Umbilical cord (tissue), 2 donors: ENCODE data around the gene CPNE5. TPM values are rescaled to one million over a fixed set of nuclear protein-coding genes. Genes with fewer than 3 reads are reported as not detected.
A peak's percentile ranks its signal among the peaks of the same experiment; 100 is the strongest.

ENCODE experiments used
- DNase-seq: peaks from one replicate; pipeline ENCODE4 v3.0.0-alpha.2; 2015; ENCODE audit warnings: low spot score
- total RNA-seq: library from RNA; depleted of rRNA; stranded (reverse); fragments of >200 nt; gene quantifications from one replicate; pipeline ENCODE4 v1.2.3, GENCODE V29; 2014; ENCODE audit warnings: low replicate concordance; ENCODE audit not compliant: insufficient read depth

The CPNE5 gene
- total RNA-seq, 1 donor from 2014 or later, result 16.9 TPM

DNA sequence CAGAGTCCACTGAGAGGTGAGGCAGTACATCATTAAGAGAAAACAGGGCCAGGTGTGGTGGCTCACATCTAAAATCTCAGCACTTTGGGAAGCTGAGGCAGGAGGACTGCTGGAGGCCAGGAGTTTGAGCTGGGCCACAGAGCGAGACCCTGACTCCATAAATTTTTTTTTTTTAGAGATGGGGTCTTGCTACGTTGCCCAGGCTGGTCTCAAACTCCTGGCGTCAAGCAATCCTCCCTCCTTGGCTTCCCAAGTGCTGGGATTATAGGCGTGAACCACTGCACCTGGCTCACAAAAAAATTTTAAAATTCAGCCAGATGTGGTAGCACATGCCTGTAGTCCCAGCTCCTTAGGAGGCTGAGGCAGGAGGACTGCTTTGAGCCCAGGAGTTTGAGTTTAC, 18.1 kb upstream of the CPNE5 start:
- no peak for DNase-seq

DNA sequence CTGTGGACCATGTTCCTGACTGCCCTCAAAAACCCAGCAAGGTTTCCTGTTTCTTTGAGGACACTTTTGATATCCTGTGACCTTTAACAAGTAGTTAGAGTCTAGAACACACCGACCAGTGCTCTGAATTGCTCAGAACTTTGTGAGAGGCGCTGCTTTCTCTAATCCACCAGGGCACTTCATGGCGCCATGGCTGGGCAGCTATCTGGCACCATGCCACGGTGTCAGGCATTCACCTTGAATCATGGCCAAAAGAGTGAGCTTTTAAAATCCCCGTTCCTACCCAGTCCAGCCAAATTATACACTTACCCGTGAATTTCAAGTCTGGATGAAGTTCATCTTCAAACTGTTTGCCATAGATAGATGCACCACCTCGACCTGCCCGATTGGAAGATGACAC, 17.0 kb upstream of the CPNE5 start:
- no peak for DNase-seq

DNA sequence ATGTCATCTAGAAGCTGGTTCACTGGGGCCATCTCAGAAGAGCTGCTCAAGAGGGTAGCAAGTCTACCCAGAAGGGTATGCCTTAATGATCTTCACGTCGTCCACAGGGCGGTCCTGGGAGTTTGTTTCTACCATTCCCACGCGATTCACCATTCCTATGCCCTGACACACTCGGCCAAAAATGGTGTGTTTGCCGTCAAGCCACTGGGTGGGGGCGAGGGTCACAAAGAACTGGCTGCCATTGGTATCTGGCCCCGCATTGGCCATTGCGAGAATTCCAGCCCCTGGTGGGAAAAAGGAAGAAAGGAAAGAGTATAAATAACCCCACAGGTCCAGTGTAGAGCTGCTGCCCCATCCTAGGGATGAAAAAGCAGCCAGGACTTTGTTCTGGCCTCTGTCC, 16.5 kb upstream of the CPNE5 start:
- DNase-seq, result no peak

DNA sequence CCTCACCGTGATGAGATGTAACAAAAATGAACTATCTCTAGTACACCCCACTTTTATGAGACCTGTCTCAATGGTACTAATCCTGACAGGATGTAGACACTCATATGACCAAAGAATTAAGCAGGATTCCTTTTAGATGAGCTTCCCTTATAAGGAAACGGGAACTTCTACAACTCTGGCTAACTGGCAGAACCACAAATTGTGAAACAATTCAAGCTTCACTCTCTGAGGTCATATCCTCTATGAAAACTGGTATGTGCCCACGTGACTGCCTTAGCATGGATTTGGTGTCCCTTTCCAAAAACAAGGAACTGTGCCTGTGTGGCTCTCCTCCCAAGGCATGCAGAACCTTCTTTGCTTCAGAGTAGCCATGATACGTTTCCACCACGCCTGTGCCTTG, 14.1 kb upstream of the CPNE5 start:
- DNase-seq, result peak; percentile 81

DNA sequence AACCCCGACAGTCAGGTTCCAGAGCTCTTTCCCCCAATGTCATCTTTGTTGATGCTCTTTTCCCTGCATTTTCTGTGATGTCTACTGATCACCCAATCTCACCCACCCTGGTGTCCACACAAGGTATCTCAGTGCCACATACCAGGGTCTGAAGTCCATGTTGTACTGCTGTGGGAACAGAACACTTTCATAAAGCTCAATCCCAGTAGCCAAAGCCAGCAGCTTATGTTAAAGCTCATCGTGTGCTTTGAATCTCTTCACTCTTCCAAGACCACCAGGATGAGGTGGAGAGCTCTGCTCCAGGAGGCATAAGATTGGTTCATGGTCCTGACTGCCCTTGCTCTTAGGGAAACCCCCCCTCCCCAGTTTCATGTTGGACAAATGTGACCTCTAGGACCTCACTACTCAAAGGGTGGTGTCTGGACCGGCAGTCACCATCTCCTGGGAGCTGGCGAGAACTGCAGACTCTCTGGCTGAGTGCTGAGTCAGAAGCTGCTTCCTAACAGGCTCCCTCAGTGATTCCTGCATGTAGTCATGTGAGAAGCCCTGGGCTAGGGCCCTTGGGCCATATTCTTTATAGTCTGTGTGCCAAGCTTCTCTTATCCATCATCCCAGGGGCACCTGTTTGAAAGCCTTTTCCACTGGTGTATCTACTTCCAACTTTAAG, 13.4 kb upstream of the CPNE5 start:
- no peak for DNase-seq

DNA sequence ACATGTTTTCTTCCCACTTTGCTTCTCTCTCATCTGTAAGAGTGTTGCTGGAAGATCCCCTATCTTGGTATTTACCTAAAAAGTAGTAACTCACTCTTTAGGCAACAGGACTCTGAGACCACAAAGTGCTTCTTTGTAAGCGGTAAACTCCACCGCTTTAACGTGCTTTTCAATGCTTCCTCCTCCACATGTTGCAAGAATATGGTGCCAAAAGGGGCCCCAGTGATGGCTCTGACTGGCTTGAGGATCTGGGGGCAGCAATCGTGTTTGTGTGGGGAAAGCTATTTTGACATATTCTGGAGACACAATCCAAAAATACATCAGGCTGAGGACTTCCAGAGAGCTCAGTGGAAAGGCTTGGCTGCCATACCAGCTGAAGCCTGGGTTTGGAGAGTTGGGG, 12.4 kb upstream of the CPNE5 start:
- DNase-seq, result no peak

DNA sequence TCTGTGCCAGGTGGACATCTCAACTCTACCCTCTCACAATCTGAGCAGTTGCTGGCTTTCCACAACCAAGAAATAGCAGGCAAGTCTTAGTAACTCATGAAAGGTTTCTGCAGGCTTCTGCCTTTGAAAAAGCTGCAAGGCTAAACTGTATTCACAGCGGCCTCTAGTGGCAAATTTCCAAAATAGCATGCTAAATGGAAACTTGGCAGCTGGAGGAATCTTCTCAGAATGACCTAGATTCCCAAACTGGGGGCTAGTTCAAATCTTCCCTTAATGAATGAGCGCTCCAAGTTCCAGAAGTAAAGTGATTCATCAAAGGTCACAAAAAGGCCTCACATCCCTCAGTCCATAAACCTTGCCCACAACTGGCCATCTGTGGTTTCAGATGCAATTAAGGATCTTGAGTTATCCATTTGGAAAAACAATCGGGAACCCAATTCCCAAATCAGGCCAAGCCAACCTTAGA, 11.9 kb upstream of the CPNE5 start:
- peak; percentile 93 for DNase-seq

DNA sequence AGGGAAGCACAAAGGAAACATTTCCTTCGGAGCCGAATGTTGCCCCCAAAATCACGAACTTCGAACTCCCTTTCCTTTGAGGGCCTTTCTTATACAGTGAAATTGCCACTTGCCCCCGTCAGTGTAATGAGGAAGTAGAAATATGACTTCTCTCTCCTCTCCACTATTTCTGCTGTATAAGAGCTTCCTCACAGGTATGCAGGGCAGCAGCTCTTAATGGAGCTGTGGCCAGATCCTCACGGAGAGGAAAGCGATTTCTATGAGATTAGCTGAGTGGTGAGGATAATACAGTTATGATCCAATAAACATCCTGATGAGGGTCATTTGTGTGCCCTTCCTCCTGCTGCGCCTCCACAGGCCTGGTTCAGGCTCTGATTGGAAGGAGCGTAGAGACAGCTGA, 10.8 kb upstream of the CPNE5 start:
- DNase-seq, result no peak

DNA sequence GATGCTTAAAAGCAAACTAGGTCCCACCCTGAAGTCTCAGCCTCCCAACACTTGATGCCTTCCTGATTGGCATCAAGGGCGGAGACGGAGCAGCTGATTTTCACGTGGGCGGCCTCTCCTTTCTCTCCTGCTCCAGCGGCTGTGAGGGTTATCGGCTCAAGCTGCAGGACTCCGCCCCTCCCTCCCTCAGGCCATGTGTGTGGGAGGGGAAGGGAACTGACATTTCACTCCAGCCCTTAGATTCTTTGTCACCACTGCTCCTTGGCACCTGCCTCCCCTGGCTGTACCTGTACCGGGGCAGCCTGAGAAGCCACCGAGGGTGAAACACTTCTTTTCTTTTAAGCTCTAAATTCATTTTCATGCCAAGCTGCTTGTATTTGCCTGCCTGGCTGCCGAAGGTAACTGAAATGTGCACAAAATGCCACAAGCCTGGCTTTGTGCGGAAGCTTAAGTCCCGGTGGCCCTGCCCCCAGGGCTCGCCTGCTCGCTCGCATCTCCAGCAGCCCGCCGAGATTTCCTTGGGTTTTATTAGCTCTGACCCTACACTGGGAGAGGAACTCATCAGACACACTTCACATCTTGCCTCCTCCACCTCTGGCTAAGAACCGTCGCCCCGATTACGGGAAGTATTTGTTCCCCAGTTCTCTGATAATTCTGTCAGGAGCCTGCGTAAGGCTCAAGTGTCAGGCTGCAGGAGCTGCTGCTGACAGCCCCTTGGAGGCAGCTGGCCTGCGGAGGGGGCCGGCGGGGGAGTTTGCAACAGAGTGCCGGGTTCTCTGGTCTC, 9.6 kb upstream of the CPNE5 start:
- peak; percentile 79 for DNase-seq

DNA sequence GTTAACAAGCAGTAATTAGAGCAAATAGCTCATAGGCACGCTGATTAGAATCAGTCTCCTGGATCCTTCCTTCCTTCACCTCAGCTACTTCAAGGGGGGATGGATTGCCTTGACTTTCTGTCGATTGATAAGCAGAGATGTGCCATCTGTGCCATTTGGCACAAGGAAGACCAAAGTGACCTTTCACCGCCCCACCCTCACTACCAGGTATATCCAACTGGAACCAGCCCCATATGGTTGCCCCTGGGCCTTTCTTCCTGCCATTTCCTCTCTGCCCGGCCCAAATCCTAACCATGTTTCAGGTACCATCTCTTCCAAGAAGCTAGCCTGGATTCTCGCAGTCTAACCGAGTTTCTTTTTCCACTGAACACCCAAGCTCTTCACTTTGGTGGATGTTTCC, 8.7 kb upstream of the CPNE5 start:
- DNase-seq, result no peak

DNA sequence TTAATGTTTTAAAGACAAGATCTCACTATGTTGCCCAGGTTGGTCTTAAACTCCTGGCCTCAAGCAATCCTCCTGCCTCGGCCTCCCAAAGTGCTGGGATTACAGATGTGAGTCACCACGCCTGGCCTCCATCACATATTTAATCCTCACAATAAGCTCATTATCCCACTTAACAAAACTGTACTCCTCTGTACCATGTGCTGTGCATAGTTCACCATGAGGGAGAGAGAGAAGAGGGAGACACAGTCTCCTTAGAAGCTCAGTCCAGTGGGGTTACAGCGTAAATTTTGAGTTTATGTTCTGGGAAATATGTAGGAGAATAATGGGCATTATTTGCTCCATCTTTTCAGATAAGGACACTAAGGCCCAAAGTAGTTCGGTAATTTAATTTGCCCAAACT, 7.9 kb upstream of the CPNE5 start:
- no peak for DNase-seq

DNA sequence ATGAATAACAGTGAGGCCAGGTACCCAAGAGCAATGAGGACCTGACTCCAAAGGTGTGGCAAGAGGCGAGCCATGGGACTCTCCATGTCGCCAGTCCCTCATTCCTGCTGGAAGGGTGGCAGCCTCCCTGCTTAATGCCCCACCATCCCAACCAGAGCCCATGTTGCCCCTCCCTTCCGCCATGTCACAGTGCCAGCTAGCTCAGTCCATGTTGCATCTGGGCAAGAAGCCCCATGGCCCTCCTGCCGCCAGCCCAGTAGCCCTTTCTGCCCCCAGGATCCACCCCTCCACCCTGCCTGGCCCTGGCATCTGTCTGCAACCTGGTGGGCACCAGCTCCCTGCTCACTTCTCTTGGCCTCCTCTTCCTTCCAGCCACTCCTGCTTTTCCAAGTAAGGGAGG, 6.0 kb upstream of the CPNE5 start:
- DNase-seq, result no peak

DNA sequence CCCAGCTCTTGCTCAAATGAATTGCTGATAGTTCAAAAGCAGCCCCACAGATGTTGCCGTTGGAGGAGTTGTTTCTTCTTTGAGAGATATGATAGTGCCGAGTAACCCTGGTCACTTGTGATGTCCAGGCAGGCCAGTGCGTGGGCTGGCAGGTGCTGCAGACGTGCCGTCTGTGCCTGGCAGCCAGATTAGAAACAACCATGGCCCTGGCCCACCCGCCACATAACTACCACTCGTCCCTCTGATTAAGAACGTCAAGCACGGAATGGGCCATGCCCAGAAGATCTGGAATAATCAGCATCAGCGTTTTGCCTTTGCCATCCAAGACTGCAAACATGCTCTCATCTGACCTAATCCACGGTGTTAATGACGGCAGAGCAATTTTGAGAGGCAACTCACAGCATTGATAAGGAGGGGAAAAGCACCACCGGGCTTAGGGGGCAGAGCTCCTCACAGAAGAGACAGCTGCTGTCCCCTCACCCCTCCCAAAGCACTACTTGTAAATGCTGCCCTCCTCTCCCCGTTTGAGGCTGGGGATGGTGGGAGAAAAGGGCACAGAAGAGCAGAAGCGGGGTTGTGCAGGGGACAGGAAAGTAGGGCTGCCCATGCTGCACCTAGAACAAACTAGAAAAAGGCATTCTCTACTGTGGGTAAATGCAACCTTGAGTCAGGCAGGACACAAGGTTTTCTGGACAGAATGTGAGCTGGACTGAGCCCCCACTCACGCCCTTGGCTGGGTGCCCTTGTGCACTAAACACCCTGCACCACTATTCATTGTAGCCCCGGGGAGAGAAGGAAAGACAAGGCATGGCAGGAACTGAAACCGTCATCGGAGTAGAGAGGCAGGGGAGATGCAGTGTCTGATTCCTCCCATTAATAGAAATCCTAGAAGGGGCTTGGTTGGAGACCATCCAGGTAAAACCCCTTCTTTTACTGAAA, 5.3 kb upstream of the CPNE5 start:
- no peak for DNase-seq

DNA sequence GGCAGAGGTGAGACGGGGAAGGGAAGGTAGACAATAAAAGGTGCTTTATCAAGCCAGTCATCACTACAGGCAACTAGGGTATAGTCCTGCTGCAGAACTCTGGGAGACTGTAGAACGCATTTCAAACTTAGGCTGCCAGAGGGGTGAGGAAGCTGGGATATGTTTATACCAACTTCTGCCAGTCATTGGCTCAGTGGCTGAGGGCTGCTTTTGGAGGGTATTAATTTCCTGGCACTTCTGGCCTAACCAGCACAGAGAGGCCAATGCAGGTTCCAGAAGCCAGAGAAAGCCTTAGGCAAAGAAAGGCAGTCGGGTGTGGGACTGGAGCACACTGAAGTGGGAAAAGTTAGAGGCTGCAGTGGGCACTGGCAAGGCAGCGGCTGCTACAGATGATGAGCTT, 3.9 kb upstream of the CPNE5 start:
- no peak for DNase-seq

DNA sequence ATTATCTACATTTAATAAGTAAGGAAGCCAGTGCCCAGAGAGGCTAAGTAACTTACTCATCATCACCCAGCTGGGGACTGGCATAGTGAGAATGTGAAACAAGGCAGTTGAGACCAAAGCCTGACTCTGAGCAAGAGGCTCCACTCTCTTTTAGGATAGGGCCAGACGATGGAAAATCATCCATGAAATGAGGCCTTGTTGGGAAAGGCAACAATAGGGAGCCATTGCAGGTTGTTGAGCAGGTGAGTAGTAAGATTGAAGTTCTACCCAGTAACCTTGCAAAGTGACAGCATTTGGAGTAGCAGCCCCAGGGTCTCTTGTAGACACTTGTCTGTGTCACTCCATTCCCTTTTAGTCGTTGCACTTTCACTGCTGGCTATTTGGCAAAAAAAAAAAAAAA, 2.5 kb upstream of the CPNE5 start:
- no peak for DNase-seq

DNA sequence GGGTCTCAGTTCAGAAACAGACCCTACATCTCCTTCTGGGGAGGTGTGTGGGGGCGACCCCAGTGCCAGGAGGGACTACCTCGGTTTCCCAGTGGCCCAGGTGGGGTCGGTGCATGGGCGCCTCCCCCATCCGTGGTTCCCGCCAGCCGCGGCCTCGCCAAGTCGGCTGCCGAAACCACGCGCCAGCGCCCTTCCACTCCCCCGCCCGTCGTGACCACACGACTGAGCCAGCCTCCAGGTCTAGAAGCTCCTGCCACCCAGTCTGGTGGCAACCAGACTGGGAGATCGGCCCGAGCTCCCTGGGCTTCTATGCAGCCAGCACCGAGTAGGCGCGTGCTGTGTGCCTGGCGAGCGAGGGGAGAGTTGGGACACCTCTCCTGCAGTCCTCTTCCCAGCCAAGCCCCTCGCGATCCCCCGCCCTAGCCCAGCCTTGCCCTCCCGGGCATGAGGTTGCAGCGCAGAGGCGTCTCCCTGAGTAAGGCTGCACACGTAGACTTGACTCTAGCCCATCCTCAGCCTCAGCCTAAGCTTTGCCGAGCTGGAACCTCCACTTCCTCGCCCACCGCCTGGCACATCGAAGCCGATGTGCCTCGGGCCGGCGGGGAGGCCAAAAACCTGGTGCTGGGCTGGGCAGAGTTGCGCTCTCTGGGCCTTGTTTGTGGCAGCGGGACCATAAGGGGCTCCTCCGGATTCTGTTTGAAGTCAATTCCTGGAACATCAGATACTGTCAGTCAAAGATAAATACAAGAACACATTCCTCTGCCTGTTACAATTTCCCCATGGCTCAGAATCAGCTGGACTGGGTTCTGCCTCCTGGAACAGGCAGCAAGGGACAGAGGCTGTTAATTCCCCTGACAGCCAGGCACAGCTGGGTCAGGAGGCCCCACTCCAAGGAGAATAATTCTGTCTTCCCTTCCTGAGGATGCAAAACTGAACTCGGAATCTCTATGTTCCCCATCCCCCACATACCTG, 1.5 kb upstream of the CPNE5 start:
- DNase-seq, result no peak

DNA sequence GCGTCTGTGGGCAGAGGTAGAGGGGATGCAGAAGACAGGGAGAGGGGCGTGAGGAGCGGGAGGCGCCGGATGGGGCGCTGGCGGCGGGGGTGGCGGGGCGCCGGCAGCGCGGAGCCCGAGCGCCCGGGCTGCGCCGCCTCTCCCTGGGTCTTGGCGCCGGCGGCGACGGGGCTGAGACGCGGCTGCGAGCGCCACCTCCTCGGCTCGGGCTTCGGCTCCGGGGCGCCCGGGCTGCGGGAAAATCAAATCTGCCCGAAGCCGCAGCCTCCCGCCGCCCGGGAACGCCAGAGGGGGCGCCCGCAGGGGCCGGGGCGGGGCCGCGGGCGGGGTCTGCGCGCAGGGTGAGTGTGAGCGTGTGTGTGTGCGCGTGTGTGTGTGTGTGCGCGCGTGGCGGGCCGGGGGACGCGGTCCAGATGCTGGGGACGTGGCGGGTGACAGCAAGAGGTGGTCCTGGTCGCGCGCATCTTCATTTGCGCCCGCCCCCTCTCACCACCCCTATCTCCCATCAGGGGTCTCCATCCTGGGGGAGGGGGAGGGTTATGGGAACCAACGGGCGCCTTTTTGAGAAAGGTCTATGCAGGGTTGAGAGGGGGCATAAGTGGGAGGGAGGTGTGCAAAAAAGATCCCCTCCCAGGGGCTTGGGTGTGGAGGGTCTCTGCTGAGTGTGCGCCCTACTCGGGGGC, 646 bp upstream of the CPNE5 start:
- peak; percentile 51 for DNase-seq

DNA sequence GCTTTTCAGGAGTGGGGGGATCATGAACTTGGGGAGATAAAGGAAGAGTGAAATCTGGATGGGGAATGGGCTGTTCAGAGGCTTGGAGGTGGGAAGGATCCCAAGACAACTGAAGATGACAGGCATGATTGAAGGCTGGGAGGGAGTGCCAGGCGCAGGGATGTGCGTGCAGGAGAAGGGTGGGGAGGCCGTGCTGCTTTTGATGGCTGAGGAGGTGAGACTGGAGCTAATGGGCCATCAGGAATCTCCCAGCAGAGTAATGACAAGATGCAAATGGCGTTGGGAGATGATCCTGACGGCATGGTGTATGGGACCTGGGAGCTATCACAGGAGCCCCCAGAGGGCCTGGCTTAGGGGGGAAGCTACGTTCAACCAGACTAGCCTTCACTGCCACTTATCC, 1.6 kb downstream of the CPNE5 start:
- DNase-seq, result no peak

DNA sequence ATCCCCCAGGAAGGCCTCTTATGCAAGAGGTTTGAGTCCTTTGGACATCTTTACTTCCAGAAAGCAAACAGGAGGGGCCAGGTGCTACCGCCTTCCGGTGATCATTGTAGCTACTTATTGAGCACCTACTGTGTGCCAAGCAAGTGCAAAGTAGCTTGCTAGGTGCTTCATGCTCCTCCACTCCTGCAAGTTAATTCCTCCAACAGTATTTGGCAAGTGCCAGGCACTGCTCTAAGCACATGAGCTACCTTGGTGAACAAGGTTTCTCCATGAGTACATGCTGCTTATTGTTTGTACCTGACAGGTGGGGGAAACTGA, 2.3 kb downstream of the CPNE5 start:
- DNase-seq, result no peak
